Neural cell (in vitro differentiated cells): ENCODE results near the gene GLRX.

Experiments used
- EZH2 ChIP-seq: fragments of 200-600, 300-800 bp; shearing (Covaris generic), sonication (generic); IDR thresholded peaks from 2 replicates; pipeline ENCODE4 v1.6.1; 2014; ENCODE audit warnings: antibody characterized with exemption, low read length, borderline replicate concordance, mild to moderate bottlenecking; ENCODE audit not compliant: insufficient read depth, poor library complexity, severe bottlenecking
- SMC3 ChIP-seq: fragments of 450-650 bp; conservative IDR thresholded peaks from 2 replicates; pipeline ENCODE4 v1.6.1; 2014; ENCODE audit warnings: antibody characterized with exemption, mild to moderate bottlenecking, moderate library complexity; ENCODE audit not compliant: poor library complexity
- TF ChIP-seq, protein P1 (sequence below): fragments of 450-650 bp; IDR thresholded peaks from 2 replicates; pipeline ENCODE4 v1.5.1; 2014; ENCODE audit warnings: antibody characterized with exemption, mild to moderate bottlenecking, moderate library complexity; ENCODE audit not compliant: poor library complexity, severe bottlenecking
- TF ChIP-seq, protein P2 (sequence below): IDR thresholded peaks from 2 replicates; pipeline ENCODE4 v1.6.1; 2012; ENCODE audit warnings: borderline replicate concordance

DNA sequence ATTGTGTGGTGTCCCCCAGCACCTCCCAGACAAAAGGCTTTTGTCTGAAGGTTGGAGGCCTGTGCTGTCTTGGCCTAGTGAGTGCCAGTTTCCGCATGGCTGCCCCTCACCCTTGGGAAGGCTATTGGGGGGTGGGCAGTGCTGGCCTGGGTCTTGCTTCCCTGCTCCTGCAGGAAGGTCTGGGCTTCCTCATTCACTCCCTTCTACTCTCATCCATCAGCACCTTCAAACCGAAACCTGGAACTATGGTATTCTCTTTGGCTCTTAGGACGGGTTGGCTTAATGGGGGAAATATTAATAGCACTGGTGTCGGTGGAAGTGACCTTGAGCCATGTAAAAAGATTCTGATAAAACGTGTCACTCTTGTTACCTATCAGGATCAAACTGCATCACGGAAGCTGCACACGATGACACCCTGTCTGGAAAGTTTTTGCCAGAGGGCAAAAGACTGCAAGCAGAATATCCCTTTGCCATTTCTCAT lies 34.0 kb upstream of the GLRX start:
- TF ChIP-seq, protein P1, sequence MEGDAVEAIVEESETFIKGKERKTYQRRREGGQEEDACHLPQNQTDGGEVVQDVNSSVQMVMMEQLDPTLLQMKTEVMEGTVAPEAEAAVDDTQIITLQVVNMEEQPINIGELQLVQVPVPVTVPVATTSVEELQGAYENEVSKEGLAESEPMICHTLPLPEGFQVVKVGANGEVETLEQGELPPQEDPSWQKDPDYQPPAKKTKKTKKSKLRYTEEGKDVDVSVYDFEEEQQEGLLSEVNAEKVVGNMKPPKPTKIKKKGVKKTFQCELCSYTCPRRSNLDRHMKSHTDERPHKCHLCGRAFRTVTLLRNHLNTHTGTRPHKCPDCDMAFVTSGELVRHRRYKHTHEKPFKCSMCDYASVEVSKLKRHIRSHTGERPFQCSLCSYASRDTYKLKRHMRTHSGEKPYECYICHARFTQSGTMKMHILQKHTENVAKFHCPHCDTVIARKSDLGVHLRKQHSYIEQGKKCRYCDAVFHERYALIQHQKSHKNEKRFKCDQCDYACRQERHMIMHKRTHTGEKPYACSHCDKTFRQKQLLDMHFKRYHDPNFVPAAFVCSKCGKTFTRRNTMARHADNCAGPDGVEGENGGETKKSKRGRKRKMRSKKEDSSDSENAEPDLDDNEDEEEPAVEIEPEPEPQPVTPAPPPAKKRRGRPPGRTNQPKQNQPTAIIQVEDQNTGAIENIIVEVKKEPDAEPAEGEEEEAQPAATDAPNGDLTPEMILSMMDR = no peak
- TF ChIP-seq EZH2 (no peak), SMC3 (no peak)
- TF ChIP-seq, protein P2, sequence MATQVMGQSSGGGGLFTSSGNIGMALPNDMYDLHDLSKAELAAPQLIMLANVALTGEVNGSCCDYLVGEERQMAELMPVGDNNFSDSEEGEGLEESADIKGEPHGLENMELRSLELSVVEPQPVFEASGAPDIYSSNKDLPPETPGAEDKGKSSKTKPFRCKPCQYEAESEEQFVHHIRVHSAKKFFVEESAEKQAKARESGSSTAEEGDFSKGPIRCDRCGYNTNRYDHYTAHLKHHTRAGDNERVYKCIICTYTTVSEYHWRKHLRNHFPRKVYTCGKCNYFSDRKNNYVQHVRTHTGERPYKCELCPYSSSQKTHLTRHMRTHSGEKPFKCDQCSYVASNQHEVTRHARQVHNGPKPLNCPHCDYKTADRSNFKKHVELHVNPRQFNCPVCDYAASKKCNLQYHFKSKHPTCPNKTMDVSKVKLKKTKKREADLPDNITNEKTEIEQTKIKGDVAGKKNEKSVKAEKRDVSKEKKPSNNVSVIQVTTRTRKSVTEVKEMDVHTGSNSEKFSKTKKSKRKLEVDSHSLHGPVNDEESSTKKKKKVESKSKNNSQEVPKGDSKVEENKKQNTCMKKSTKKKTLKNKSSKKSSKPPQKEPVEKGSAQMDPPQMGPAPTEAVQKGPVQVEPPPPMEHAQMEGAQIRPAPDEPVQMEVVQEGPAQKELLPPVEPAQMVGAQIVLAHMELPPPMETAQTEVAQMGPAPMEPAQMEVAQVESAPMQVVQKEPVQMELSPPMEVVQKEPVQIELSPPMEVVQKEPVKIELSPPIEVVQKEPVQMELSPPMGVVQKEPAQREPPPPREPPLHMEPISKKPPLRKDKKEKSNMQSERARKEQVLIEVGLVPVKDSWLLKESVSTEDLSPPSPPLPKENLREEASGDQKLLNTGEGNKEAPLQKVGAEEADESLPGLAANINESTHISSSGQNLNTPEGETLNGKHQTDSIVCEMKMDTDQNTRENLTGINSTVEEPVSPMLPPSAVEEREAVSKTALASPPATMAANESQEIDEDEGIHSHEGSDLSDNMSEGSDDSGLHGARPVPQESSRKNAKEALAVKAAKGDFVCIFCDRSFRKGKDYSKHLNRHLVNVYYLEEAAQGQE = no peak
